ENCODE data around the gene DOCK9.

DNA sequence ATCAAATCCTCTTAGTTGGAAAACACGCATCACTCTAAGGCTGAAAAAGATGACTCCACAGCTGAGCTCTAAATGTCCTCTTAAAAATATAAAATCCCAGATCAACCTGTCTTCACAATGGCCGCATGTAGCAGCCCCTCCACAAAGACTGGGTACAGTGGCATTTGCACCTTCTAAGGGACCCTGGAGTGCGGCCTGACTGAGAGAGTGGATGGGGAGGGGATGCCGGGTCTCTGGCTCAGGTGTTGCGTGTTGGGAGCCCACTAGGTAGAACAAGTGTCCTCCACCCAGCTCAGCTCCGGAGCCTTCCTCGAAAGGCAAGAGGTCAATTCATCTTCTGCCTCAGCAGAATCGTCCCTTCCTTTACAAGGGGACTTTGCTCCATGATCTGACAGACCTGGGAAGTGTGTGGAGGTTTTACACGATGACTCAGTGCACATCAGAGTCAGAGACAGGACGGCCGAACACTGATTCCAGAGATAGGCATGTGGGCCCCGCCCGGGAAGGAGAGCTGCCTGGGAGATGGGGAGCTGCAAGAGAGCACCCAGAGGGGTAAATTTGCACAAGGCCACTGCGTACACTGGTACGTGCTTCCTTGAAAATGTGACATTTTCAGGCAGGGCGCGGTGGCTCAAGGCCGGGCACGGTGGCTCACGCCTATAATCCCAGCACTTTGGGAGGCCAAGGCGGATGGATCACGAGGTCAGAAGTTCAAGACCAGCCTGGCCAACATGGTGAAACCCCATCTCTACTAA is 201.8 kb downstream of the DOCK9 start:
- TF ChIP-seq EZH2 (IDR thresholded peaks at IDR 0.05; ENCODE audit: borderline replicate concordance, insufficient read depth, low read depth, low read length, poor library complexity, severe bottlenecking) = no peak
- TF ChIP-seq, protein P1, sequence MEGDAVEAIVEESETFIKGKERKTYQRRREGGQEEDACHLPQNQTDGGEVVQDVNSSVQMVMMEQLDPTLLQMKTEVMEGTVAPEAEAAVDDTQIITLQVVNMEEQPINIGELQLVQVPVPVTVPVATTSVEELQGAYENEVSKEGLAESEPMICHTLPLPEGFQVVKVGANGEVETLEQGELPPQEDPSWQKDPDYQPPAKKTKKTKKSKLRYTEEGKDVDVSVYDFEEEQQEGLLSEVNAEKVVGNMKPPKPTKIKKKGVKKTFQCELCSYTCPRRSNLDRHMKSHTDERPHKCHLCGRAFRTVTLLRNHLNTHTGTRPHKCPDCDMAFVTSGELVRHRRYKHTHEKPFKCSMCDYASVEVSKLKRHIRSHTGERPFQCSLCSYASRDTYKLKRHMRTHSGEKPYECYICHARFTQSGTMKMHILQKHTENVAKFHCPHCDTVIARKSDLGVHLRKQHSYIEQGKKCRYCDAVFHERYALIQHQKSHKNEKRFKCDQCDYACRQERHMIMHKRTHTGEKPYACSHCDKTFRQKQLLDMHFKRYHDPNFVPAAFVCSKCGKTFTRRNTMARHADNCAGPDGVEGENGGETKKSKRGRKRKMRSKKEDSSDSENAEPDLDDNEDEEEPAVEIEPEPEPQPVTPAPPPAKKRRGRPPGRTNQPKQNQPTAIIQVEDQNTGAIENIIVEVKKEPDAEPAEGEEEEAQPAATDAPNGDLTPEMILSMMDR (IDR thresholded peaks at IDR 0.05) = no peak
